DND-41 (cell line): ENCODE results near the gene TRIM56.
"Not testable (repeated sequence)": the region's sequence is repeated elsewhere in the genome, so short reads cannot be mapped to it uniquely, and the experiment has no call there.

Source experiments
- ATAC-seq: fragments of 200-7000 bp; cut with Tn5 transposase; 3 replicates; pipeline ENCODE4 v1.9.1; 2021; ENCODE audit warnings: low read depth; ENCODE audit not compliant: insufficient read depth
- DNase-seq: peaks from one replicate; pipeline ENCODE4 v3.0.0-alpha.2; 2020
- H2AFZ ChIP-seq: 2 replicates; pipeline ENCODE4 v1.6.0; 2012; ENCODE audit warnings: low read depth, low read length
- H3K27ac ChIP-seq: 2 replicates; pipeline ENCODE4 v1.5.1; 2012; ENCODE audit warnings: low read length, inconsistent platforms
- H3K27me3 ChIP-seq: fragments of 200-600 bp; sonication (generic); 2 replicates; pipeline ENCODE4 v1.6.0; 2012; ENCODE audit warnings: low read length, mild to moderate bottlenecking, inconsistent platforms; ENCODE audit not compliant: insufficient read depth, poor library complexity
- H3K36me3 ChIP-seq: 2 replicates; pipeline ENCODE4 v1.5.1; 2012; ENCODE audit warnings: low read length, inconsistent platforms; ENCODE audit not compliant: insufficient read depth
- H3K4me1 ChIP-seq: 2 replicates; pipeline ENCODE4 v1.5.1; 2012; ENCODE audit warnings: mild to moderate bottlenecking, low read length; ENCODE audit not compliant: insufficient read depth
- H3K4me2 ChIP-seq: 2 replicates; pipeline ENCODE4 v1.6.0; 2012; ENCODE audit warnings: mild to moderate bottlenecking, moderate library complexity, low read length, inconsistent platforms; ENCODE audit not compliant: insufficient read depth
- H3K4me3 ChIP-seq, 2 experiments: fragments of 200-600 bp in 1 of 2; shearing (Covaris generic) in 1 of 2; 2 replicates each; pipeline ENCODE4 v1.5.1; 2012 to 2016; ENCODE audit warnings: inconsistent platforms in 2 of 2, low read length in 2 of 2, mild to moderate bottlenecking in 2 of 2, low read depth in 1 of 2, moderate library complexity in 1 of 2
- H3K79me2 ChIP-seq: 2 replicates; pipeline ENCODE4 v1.6.0; 2012; ENCODE audit warnings: low read length, inconsistent platforms; ENCODE audit not compliant: insufficient read depth
- H3K9ac ChIP-seq: 2 replicates; pipeline ENCODE4 v1.6.0; 2012; ENCODE audit warnings: low read depth, mild to moderate bottlenecking, inconsistent platforms, low read length, moderate library complexity
- H3K9me3 ChIP-seq: 2 replicates; pipeline ENCODE4 v1.5.1; 2012; ENCODE audit warnings: low read length, moderate library complexity, mild to moderate bottlenecking, inconsistent platforms; ENCODE audit not compliant: insufficient read depth, severe bottlenecking
- H4K20me1 ChIP-seq: 2 replicates; pipeline ENCODE4 v1.6.0; 2012; ENCODE audit warnings: low read length; ENCODE audit not compliant: insufficient read depth
- CTCF ChIP-seq: IDR thresholded peaks from 2 replicates; pipeline ENCODE4 v1.5.1; 2012; ENCODE audit warnings: borderline replicate concordance, low read length, moderate library complexity, mild to moderate bottlenecking; ENCODE audit not compliant: poor library complexity, severe bottlenecking; ENCODE audit errors: extremely low read depth
- EZH2 ChIP-seq: IDR thresholded peaks from 3 replicates; pipeline ENCODE4 v1.6.1; 2012; ENCODE audit warnings: borderline replicate concordance, low read depth, mild to moderate bottlenecking, moderate library complexity, low read length, inconsistent platforms; ENCODE audit not compliant: severe bottlenecking

TRIM56 gene

GRCh38 chr7:101088858-101089529 is 3.7 kb downstream of the TRIM56 start:
- ATAC-seq (no peak), DNase-seq (no peak)
- Histone ChIP-seq H3K9ac (no peak overlapping the region), H4K20me1 (peaks cover 32% of the 10 kb centered on the region), H3K4me2 (no peak overlapping the region), H3K79me2 (peaks cover 57% of the 10 kb centered on the region), H3K36me3 (peaks cover 47% of the 10 kb centered on the region), H3K4me3 (no peak overlapping the region), H3K27me3 (no peaks in the 10 kb centered on the region), H3K4me1 (peaks cover 23% of the 10 kb centered on the region), H3K27ac (no peak overlapping the region), H2AFZ (no peak overlapping the region), H3K9me3 (no peaks in the 10 kb centered on the region)
- no peak for TF ChIP-seq EZH2

GRCh38 chr7:101089876-101090275 is 4.6 kb downstream of the TRIM56 start:
- Histone ChIP-seq H3K36me3 (peaks cover 47% of the 10 kb centered on the region), H3K4me2 (no peak overlapping the region), H3K4me3 (no peak overlapping the region), H3K27ac (no peak overlapping the region), H3K9ac (no peak overlapping the region), H3K9me3 (no peaks in the 10 kb centered on the region), H2AFZ (no peak overlapping the region), H3K79me2 (peaks cover 57% of the 10 kb centered on the region), H4K20me1 (peaks cover 41% of the 10 kb centered on the region), H3K27me3 (no peaks in the 10 kb centered on the region), H3K4me1 (peaks cover 19% of the 10 kb centered on the region)
- ATAC-seq (no peak), DNase-seq (no peak)
- TF ChIP-seq CTCF (no peak), EZH2 (no peak)

GRCh38 chr7:101092266-101092905 is 7.1 kb downstream of the TRIM56 start:
- H3K27ac ChIP-seq = not testable (repeated sequence)

GRCh38 chr7:101093906-101094305 is 8.6 kb downstream of the TRIM56 start:
- no peak for TF ChIP-seq EZH2
- DNase-seq = no peak
- Histone ChIP-seq H3K4me1 (no peaks in the 10 kb centered on the region), H2AFZ (no peak overlapping the region), H3K79me2 (peaks cover 20% of the 10 kb centered on the region), H3K27me3 (no peaks in the 10 kb centered on the region), H3K4me2 (no peak overlapping the region), H3K9me3 (no peaks in the 10 kb centered on the region), H3K4me3 (no peak overlapping the region), H3K9ac (no peak overlapping the region), H3K27ac (no peak overlapping the region), H3K36me3 (peaks cover 24% of the 10 kb centered on the region), H4K20me1 (peaks cover 37% of the 10 kb centered on the region)
- ATAC-seq = no peak

More at GRCh38 chr7:101092266-101092905, 7.1 kb downstream of the TRIM56 start:
- H2AFZ ChIP-seq, H3K9me3 ChIP-seq, H3K4me3 ChIP-seq, H3K27me3 ChIP-seq, H3K4me1 ChIP-seq, DNase-seq, H3K4me2 ChIP-seq, H3K9ac ChIP-seq, ATAC-seq: not testable (repeated sequence)
- H3K36me3 ChIP-seq = peaks cover 39% of the 10 kb centered on the region
- H3K79me2 ChIP-seq = peaks cover 35% of the 10 kb centered on the region
- H4K20me1 ChIP-seq = peaks cover 43% of the 10 kb centered on the region

- Histone ChIP-seq H4K20me1 (peaks cover 32% of the 10 kb centered on the region), H3K4me3 (no peak overlapping the region), H3K27ac (no peak overlapping the region), H3K36me3 (peaks cover 19% of the 10 kb centered on the region), H2AFZ (no peak overlapping the region), H3K27me3 (no peaks in the 10 kb centered on the region), H3K4me2 (no peak overlapping the region), H3K4me1 (no peaks in the 10 kb centered on the region), H3K9ac (no peak overlapping the region), H3K9me3 (no peaks in the 10 kb centered on the region), H3K79me2 (peaks cover 16% of the 10 kb centered on the region)
- DNase-seq (no peak), ATAC-seq (no peak)
- TF ChIP-seq CTCF (no peak), EZH2 (no peak)
These were observed 9.1 kb downstream of the TRIM56 start for GRCh38 chr7:101094376-101094775.
